Dermis blood vessel endothelial cell (primary cell): ENCODE results near the gene DCAF8L2. TPM values are rescaled to one million over a fixed set of nuclear protein-coding genes. Genes with fewer than 3 reads are reported as not detected.
"Not testable (repeated sequence)": the region's sequence is repeated elsewhere in the genome, so short reads cannot be mapped to it uniquely, and the experiment has no call there.

Source experiments
- DNase-seq: peaks from one replicate; pipeline ENCODE4 v3.0.0; 2010
- total RNA-seq: library from RNA; depleted of rRNA; stranded (reverse); fragments of >200 nt; gene quantifications from 2 replicates; pipeline ENCODE4 v1.2.3, GENCODE V29; 2014

Gene DCAF8L2
- not detected in 2 replicates for total RNA-seq

DNA sequence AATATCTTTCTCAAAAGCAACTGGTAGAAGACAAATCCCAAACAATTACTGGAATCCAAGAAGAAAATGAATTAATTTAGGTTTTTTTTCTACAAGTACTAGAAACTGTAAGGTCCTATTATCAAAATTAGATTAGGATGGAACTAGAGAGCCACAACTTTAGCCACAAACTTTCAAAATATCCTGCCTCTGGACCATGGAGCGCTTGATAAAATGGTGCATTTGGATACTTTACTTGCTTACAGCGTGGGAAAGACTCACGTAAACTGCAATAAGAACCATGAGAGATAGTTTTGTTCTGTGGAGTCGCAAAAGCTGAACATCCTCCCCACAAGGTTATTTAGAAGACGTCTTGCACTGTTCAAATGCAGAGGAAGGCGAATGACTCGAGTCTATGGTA is at the start of gene DCAF8L2:
DCAF8L2 (plus strand) TSS at position 301 of the 400 bp plus-strand sequence. CDS start 156,552 bp downstream, outside the sequence.
- DNase-seq = no peak

DNA sequence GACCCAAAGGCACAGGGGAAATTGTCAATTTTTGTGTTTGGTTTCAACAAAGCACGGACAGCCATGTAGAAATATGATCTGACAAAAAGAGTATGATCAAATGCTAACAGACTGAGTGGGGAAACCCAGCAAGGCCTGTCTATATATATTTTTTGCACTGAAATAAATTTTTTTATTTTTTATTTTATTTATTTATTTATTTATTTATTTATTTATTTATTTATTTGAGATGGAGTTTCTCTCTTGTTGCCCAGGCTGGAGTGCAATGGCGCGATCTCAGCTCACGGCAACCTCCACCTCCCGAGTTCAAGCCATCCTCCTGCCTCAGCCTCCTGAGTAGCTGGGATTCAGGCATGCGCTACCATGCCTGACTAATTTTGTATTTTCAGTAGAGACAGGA is 49.0 kb upstream of the DCAF8L2 start:
- not testable (repeated sequence) for DNase-seq

DNA sequence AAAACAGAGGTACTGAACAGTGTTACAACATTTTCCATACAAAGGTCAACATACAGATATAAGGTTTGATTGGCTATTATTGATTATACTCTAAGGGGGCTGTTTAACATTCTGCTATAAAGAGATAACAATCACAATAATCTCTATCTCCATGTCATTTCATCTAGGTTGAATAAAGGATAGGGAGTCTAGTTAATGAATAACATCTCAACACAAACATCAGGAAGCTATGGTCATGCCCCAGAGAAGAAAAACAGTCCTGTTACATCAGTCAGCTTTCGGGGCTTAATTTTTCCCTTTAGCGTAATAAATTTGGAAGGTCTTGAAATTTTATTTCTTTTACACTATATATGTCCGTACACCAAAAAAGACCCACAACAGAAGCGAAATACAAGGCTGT is 41.5 kb upstream of the DCAF8L2 start:
- DNase-seq = no peak

DNA sequence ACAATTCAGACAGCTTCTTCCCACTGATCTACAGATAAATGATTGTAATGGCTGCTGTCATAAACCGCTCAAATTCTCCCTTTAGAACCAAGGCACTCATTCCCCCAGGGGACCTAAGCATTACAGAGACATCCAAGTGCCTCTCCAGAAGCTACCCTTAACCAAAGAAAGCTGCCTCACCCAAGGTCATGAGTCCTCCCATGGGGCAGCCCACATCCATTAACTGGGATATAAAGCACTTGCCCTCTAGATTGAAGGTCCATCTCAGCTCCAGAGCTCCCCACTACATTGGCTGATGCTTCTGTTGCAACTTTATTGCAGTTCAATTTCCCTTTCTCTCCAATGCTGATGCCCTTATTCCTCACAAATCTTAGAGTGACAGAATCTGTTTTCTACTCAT is 40.5 kb upstream of the DCAF8L2 start:
- DNase-seq = no peak

DNA sequence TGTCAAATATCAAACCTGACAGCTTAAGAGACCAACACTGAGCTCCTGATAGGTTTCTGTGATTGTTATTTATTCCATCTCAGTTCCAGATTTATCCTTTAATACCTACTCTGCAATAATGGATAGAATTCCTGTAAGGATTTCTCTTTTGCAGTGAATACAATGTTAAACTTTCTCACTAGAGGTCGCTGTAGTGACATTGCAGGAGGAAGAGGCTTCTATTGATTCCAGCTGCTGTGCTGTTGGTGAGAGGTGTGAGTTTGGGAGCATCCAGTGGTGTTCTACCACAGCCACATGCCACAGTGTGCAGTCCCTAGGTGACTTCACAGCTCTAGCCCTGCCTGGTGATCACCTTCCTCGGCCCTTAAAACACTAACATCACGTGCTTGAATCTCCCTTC is 34.6 kb upstream of the DCAF8L2 start:
- DNase-seq = peak; percentile 45

DNA sequence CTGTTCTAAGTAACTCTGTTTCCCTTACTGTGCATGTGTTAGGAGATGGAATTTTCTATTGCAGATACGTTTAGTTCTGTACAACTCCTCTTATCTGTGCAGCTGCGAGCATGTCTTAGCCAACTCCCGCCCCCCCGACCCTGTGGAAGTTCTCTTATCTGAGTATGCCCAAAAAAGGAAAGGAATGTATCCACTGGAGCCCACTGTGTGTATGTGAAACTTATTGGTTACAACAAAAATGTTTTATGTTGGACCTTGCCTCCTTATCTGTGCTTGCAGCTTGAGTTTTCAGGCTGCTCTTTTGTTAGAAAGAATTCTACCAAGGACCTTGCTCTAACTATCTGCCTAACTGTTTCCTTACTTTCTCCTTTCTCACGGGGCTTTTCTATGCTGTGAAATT is 24.2 kb upstream of the DCAF8L2 start:
- DNase-seq = peak; percentile 80

DNA sequence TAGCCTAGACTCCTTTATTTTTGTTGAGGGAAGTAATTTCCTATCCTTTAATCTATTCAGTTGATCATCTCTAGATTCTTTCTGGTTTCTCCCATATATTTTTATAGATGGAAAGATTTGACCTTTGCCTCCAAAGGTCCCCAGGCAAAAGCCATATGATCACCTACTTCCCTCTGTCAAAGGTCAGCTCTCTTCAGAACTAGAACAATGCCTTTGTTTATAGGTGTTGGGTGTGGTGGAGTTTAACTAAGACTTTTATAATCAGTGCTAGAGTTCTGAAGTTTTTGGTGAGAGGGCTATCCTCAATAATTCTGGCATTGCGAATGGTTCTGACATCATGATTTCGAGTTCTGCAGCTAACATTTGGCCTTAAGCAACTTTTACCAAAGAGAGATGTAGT is 19.0 kb upstream of the DCAF8L2 start:
- no peak for DNase-seq

DNA sequence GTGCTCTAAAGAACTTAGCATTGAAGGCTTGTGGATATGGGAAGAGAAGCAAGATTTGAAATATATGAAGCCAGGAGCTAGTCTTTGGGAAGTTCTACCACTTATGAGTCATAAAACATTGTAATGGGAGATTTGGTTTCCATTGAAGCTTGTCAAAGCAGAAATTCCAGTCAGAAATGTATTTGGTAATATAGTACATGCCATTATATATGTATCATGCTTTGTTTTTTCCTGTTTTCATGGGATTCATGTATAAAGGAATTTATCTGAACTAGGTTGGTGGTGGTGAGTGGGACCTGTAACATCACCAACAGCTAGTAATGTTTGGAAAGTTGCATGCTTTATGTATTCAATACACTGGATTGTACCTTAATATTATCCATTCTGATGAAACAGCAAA is 14.6 kb upstream of the DCAF8L2 start:
- peak; percentile 6 for DNase-seq

DNA sequence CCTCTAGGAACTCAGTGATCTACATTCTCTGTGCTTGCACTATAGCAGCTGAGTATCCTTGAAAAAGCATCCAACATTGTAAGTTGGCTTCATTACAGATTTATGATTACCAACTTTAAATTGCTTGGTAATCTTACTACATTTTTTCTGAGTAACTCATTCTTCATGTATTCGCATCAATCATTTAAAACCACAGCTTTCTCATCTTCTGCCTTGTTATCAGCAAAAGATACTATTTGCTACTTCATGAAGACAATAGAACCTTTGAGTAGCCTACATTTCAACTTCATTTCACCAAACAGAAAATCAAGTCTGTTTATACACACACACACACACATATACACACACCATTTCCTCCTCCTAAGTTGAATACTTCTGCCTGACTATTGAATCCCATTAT is 6.2 kb upstream of the DCAF8L2 start:
- DNase-seq = no peak

DNA sequence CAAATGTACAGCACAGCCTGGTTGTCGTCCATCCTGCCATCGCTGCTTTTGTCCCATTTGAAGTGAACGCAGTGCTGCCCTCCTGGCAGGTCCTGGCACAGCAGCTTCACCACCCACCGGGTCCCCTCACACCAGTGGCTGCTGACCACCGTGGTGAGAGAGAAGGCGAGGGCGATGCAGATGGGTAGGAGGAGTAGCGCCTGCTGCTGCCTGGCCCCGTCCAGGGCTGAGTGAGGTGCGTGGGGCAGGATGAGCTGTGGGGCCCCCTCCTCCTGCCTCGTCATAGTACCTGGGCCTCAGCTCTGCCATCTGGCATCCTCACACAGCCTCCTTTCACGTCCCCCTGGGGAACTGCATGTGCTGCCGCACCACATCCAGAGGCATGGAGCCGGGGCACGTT is 1.8 kb downstream of the DCAF8L2 start:
- DNase-seq = no peak

DNA sequence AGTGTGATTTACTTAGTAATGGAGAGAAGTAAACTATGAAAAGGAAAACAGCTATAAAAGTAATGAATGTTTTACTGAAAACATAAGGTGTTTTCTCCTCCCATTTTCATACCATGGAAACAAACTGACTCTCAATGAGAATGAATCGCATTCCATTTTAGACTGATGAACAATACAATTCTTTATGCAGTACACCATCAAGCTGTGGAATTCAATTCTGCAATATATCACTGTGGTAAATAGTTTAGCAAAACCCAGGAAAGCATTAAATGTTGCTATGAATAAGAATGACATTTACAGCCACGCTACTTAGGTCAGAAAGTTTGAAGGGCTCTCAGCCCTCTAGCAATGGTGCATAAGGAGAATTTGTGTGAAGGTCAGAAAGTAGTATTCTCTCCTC is 7.4 kb downstream of the DCAF8L2 start:
- DNase-seq = no peak

DNA sequence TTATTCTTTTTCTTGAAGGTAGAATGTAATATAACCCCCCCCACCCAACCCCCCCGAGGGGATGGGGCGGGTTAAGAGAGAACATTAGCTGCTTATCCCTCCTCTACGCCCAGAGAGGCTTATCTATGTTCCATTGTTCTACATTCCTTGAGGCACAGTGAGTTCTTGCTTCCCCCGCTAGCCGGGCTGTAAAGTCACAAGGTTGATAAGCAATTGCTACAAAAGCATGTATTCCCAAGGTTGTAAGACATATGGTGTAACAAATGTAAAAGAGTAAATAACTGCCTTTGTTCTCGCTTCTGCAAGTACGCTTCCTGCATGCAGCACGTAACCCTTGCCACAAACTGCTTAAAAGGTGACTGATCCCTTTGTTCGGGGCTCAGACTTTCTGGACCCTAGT is 8.2 kb downstream of the DCAF8L2 start:
- no peak for DNase-seq

DNA sequence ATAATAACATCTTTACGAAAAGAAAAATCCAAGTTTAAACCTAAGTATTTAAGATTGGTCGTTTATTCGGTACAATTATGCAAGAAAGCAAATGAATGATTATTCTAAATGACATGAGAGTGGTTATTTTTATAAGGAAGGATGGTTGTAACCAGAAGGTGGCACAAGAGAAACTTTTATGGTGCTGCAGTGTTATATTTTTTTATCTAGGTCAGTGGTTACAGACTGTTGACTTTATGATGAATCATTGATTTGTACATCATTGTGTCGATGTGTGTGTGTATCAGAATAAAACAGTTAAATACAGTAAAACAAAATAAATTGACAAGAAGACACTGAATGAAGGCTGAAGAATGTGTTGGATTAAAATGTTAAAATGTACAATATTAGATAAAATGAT is 9.8 kb downstream of the DCAF8L2 start:
- no peak for DNase-seq

DNA sequence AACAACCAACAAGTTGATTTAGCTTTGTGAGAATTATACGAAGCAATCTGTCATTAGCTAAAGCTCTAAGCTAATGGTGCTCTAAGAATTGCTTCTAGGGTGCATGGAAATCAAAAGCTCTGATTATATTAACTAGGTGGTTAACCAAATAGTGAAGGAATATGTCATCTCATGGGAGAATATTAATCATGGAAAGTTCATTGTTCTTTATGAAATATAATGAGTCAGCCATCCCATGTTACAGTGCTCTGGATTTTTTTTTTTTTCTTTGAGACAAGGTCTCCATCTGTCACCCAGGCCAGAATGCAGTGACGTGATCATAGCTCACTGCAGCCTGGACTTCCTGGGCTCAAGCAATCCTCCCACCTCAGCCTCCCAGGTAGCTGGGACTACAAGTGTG is 10.5 kb downstream of the DCAF8L2 start:
- peak; percentile 16 for DNase-seq

DNA sequence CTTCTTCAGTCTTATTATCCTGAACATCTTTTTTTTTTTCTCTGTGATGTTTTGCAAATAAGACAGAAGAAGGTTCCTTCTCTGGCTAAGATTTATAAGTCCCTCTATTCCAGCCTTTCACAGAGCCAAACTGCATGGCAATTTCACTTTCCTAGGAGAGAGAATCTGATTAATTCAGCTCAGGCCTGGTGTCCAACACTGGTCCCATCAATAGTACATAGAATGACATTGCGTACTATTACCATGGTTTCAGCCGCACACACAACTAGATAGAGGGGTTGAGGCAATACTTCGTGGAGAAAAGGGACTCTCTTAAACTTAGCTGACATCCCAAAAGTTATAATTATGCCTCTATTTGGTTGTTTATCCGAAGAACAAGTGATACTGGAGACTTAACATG is 18.5 kb downstream of the DCAF8L2 start:
- no peak for DNase-seq

DNA sequence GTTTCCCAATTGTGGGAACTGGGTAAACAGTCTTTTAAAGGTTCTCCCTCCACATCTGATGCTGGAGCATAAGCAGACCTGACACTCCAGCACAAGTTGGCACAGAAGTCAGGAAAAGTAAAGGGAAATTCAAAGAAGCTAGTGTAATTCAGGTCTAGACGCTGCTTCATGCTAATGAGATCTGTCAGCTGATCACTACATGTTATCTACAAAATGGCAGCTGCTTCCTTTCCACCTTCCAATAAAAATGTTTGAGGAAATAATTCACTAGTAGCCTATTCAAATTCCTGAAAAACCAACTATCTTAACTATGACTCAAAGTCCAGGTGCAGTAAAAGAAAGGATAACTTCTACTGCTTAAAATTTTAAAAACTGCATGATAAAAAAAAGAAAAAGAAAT is 29.3 kb downstream of the DCAF8L2 start:
- DNase-seq = peak; percentile 73

DNA sequence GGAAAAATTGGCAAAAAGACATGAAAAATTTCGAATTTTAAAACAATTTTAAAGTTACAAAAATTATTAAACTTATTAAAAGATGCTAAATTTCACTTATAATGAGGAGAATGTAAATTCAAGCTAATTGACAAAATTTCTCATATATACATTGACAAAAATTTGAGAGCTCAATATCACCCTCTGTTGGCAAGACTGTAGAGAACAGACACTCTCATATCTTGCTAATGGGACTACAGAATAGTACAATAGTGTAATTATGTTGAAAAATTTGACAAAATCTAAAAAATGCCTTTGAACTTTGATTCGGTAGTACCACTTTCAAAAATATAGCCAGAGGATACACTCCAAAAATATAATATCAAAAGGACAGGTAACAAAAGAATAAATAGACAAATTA is 29.8 kb downstream of the DCAF8L2 start:
- peak; percentile 55 for DNase-seq

DNA sequence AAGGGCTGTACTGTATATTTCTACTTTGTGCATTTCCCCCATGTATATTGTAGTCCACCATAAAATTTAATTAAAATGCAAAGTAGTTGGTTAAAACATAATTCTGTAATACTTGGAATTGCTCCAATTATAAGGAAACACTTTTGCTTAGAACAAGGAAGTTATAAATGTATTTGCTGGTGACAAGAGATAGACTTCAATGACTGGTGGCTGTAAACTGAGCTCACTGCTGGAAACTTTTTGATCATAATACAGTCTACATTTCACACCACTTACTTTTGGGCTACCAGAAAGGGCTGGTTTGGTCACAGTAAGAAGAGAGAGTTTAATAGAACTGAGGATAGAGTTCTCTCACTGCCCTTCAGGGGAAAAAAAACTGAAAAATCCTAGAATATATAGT is 32.7 kb downstream of the DCAF8L2 start:
- no peak for DNase-seq

DNA sequence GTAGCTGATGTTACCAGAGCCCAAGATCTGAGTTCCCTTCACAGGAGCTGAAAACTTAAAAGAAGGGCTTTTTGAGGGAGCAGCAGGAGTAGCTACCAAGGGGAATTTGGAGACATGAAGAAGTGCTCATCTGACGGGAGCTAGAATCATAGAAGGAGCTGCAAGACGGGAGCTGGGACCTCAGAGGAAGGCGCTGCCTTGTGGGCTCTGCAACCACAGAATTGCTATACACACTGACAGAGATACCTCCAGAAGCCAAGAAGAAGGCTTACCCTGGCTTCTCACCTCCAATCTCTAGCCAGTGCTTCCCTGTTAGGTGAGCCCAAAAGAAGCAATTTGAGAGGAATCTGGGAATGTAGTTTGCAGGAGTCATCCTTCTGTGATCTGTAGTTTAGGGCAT is 35.9 kb downstream of the DCAF8L2 start:
- no peak for DNase-seq

DNA sequence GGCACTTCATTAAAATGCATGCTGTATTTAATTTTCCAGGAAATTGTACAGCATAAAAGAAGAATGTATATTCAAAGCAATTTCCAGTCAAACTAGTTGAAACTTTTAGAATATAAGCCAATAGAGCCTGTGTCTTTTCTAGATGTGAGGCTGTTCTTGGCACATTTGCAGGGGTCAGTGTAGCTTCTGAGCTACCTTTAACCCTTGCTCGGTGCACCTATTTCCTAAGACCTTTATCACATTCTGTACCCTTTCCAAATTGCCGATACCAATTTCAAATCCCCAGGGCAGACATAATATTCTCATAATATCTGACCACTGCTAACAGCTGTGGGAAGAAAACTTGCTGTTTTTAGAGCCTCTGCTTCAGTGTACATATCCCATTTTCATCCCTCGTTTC is 43.2 kb downstream of the DCAF8L2 start:
- no peak for DNase-seq

DNA sequence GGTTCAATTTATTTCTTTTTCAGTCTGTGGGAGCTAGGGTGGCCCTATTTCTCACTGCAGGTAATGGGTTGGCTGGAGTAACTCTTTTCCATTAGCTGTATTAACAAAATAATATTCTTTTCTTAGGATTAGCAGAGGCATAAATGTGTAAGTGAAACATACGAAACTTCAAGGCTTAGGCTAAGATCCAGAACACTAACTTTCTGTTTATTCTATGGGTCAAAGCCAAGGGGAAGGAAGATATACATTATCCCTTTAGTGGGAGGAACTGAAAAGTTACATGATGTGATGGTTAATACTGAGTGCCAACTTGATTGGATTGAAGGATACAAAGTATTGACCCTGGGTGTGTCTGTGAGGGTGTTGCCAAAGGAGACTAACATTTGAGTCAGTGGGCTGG is 66.4 kb downstream of the DCAF8L2 start:
- DNase-seq = no peak

DNA sequence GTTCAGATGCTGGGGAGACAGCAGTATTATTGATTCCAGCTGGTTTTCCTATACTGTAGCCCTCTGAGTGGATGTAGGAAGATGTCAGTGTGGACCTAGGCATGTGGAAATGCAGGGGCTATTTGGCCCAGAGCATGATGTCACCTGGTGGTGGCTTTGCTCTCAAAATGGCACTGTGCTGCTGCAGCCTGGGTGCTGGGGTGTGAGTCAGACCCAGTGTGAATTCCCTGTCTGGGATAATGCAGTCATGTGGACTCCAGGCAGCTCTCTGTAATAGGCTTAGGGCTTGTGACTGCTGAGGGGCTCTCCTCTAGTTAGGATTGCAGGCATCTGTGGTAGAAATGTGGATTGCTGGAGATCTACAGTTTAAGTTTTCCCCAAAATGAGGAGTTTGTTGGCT is 70.7 kb downstream of the DCAF8L2 start:
- DNase-seq = no peak

DNA sequence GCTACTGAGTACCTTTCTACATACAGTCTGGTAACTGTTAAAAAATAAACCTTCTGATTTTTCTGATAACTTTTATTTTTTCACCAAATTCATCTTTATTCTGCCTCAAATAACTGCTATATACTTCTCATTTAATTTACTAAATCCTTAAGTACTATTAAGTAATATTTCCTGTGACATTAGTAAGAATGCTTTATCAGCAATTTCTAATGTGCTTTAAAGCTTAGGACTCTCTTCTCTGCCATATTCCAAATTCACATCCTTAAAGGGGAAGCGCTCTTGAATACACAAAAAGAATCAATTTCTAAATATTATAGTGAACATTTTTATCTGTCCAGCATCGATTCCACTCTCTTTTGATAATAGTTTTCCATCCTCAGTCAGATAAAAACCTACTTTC is 81.1 kb downstream of the DCAF8L2 start:
- no peak for DNase-seq

DNA sequence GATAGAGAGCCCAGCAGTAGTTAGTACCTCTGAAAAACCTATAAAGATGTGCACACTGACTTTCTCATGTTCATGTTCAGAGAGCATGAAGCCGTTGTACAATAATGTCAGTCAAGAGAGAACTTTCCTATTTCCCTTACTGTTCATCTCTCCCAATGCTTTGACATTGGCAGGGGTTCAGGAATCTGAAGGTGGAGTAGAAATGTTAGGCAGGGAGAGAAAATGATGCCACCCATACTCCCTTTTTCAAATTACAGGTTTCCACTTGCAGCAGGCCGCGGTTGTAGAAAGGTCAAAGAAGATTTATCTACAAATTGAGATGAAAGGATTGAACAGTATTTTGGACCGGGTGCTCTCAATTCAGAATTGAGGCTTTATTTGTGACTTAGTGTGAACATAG is 84.3 kb downstream of the DCAF8L2 start:
- no peak for DNase-seq

DNA sequence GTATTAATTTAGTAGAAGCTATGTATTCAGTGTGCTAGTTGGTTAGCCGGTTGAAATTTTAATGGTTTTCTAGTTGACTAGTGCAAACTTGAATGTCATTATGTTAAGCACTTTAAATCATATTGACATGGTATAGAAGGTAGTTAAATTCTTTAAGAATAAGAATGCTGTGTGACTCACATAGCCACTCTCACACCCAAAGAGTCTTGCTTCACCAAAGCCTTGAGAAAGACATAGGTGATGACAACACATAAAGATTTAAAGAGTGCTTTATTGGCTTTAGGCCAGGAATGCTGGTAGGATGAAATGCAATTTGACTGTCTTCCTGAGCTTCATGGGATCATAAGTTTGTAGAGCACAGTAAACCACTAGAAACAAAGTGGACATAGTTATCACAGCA is 85.3 kb downstream of the DCAF8L2 start:
- DNase-seq = no peak

DNA sequence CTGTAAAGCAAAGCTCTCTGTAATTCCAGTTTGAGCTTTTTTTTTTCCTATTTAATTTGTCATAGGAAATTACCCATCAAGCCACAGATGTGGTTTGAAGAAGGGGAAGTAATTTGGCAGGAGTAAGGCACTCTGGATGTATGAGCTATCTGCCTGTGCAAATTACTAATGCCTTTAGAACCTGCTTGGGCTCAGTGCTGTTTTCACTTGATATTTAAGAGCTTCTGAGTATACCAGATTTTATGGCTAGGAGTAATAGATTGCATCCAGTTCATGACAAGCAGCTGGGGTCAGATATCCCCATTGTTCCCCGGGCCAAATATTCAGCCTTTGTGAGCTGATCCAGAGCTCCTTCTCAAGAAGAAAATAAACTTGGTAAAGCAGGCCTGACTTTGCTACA is 89.1 kb downstream of the DCAF8L2 start:
- peak; percentile 9 for DNase-seq
